GM10847 (cell line): ENCODE measurements around the gene HEMGN.

Experiments used
- POLR2A ChIP-seq: IDR thresholded peaks from 2 replicates; pipeline ENCODE4 v1.6.1; 2011; ENCODE audit not compliant: insufficient read length; ENCODE audit errors: extremely low read depth

Gene HEMGN

GRCh38 chr9:97938081-97938644 is at the start of gene HEMGN:
Gene HEMGN, minus strand, starts transcription at chr9:97938172. Its CDS starts 36 bp downstream, at chr9:97938136.
- no peak for TF ChIP-seq POLR2A

GRCh38 chr9:97987487-97987886 is 49.5 kb upstream of the HEMGN start:
- TF ChIP-seq POLR2A = no peak

- no peak for TF ChIP-seq POLR2A
Observed at GRCh38 chr9:97985058-97985861, 47.3 kb upstream of the HEMGN start.

GRCh38 chr9:97984188-97985057 is 46.5 kb upstream of the HEMGN start:
- TF ChIP-seq POLR2A = peak; percentile 54

GRCh38 chr9:97983589-97984187 is 45.7 kb upstream of the HEMGN start:
- TF ChIP-seq POLR2A = peak; percentile 21

GRCh38 chr9:97982683-97983588 is 45.0 kb upstream of the HEMGN start, which contains the start of gene ANP32B:
Gene ANP32B, plus strand, starts transcription at chr9:97983341. Its CDS starts 215 bp downstream, at chr9:97983556.
- peak; percentile 27 for TF ChIP-seq POLR2A

- TF ChIP-seq POLR2A = no peak
Observed at GRCh38 chr9:97981846-97982682, 44.1 kb upstream of the HEMGN start.

- TF ChIP-seq POLR2A = no peak
Observed at GRCh38 chr9:97980918-97981845, 43.2 kb upstream of the HEMGN start.

- no peak for TF ChIP-seq POLR2A
Observed at GRCh38 chr9:97980479-97980803, 42.5 kb upstream of the HEMGN start.

- no peak for TF ChIP-seq POLR2A
Observed at GRCh38 chr9:97979788-97980478, 42.0 kb upstream of the HEMGN start.

- TF ChIP-seq POLR2A = no peak
Observed at GRCh38 chr9:97978371-97979130, 40.6 kb upstream of the HEMGN start.
